HEK293T (cell line): ENCODE measurements around the gene RAB3A.

ENCODE experiments used
- CTBP1 ChIP-seq: fragments of 450-650 bp; IDR thresholded peaks from 2 replicates; pipeline ENCODE4 v1.6.1; 2016; ENCODE audit warnings: borderline replicate concordance
- FOXA1 ChIP-seq: fragments of 450-650 bp; IDR thresholded peaks from 2 replicates; pipeline ENCODE4 v1.6.1; 2016; ENCODE audit warnings: mild to moderate bottlenecking
- FOXM1 ChIP-seq: fragments of 450-650 bp; IDR thresholded peaks from 2 replicates; pipeline ENCODE4 v1.6.1; 2017; ENCODE audit warnings: mild to moderate bottlenecking, borderline replicate concordance
- HDGF ChIP-seq: fragments of 450-650 bp; IDR thresholded peaks from 2 replicates; pipeline ENCODE4 v1.6.1; 2017; ENCODE audit warnings: antibody characterized with exemption, borderline replicate concordance
- LEF1 ChIP-seq: fragments of 450-650 bp; IDR thresholded peaks from 2 replicates; pipeline ENCODE4 v1.6.1; 2017; ENCODE audit warnings: mild to moderate bottlenecking, borderline replicate concordance
- SP1 ChIP-seq: fragments of 450-650 bp; IDR thresholded peaks from 2 replicates; pipeline ENCODE4 v1.6.1; 2017

- TF ChIP-seq LEF1 (no peak), SP1 (no peak), HDGF (0 out of 2 replicates have a peak, but pooled peaks have one; percentile 57), FOXM1 (peak; percentile 42; the same call in 1 of the 2 replicates), CTBP1 (no peak), FOXA1 (no peak)
Measured at GRCh38 chr19:18152817-18153555, 50.9 kb downstream of the RAB3A start, which contains the start of gene PIK3R2.
